Keratinocyte (primary cell): ENCODE results near the gene DPF3.

Experiments
- EZH2 ChIP-seq: IDR thresholded peaks from one replicate; pipeline ENCODE4 v1.6.1; 2012; ENCODE audit warnings: inconsistent platforms, mild to moderate bottlenecking, low read length, moderate library complexity
- TF ChIP-seq, protein P1 (sequence below), 3 experiments: IDR thresholded peaks in 1 of 3; conservative IDR thresholded peaks in 1 of 3; optimal IDR thresholded peaks in 1 of 3; 2 replicates in 2 of 3; 3 replicates in 1 of 3; pipeline versions ENCODE3 to v1.5.1; 2011; ENCODE audit warnings: low read length in 3 of 3, mild to moderate bottlenecking in 3 of 3, moderate library complexity in 2 of 3, control low read depth in 1 of 3, inconsistent platforms in 1 of 3; ENCODE audit not compliant: insufficient read depth in 2 of 3; ENCODE audit errors: extremely low read depth in 1 of 3

DNA sequence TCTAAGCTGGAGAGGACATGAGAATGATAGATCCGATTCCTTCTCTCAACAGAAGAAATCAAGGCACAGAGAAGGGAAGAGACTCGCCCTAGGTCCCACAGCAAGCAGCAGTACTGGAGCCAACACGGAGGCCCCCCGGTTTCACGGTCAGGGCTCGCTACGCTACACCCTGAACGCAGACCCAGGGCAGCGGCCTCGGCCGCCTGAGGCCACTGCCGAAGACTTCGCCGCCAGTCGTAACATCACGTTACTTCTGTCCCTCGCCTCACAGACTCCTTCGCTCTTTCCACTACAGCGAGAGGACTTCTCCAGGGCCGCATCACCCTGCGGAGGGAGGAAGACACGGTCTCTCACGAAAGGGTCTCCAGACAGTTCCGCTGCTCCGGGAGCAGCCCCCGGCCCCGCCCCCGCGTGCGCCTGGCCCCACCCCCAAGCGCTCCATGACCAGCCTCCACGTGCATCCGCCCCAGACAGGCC, 32.0 kb upstream of the DPF3 start:
- TF ChIP-seq, protein P1, sequence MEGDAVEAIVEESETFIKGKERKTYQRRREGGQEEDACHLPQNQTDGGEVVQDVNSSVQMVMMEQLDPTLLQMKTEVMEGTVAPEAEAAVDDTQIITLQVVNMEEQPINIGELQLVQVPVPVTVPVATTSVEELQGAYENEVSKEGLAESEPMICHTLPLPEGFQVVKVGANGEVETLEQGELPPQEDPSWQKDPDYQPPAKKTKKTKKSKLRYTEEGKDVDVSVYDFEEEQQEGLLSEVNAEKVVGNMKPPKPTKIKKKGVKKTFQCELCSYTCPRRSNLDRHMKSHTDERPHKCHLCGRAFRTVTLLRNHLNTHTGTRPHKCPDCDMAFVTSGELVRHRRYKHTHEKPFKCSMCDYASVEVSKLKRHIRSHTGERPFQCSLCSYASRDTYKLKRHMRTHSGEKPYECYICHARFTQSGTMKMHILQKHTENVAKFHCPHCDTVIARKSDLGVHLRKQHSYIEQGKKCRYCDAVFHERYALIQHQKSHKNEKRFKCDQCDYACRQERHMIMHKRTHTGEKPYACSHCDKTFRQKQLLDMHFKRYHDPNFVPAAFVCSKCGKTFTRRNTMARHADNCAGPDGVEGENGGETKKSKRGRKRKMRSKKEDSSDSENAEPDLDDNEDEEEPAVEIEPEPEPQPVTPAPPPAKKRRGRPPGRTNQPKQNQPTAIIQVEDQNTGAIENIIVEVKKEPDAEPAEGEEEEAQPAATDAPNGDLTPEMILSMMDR (optimal IDR thresholded peaks at IDR 0.05 in 1 of 3, IDR thresholded peaks at IDR 0.05 in 1 of 3, conservative IDR thresholded peaks at IDR 0.05 in 1 of 3; ENCODE audit: extremely low read depth in 1 of 3, insufficient read depth in 2 of 3, low read length in 3 of 3) = no peak
- no peak for TF ChIP-seq EZH2
